ENCODE data around the gene FOLR3.

The FOLR3 gene

GRCh38 chr11:72136684-72137262, 1.2 kb downstream of the FOLR3 start:
- Histone ChIP-seq H3K4ac (ENCODE audit: low read length) (no peak overlapping the region), H2BK12ac (ENCODE audit: low read length) (no peak overlapping the region), H2AFZ (ENCODE audit: low read length) (no peak overlapping the region), H3K14ac (ENCODE audit: low read length) (no peak overlapping the region), H3K23ac (ENCODE audit: low read depth, low read length, poor library complexity) (no peak overlapping the region), H3K18ac (ENCODE audit: low read length) (no peak overlapping the region), H3K36me3 (replicated peaks in 1 of 2; ENCODE audit: control insufficient read depth in 2 of 2, insufficient read depth in 2 of 2, low read length in 2 of 2) (no peaks in the 10 kb centered on the region), H4K91ac (ENCODE audit: low read depth, low read length, poor library complexity) (no peak overlapping the region), H3K9ac (ENCODE audit: low read depth, low read length, poor library complexity) (no peak overlapping the region), H3K4me2 (ENCODE audit: insufficient read depth, low read length, poor library complexity, severe bottlenecking) (no peak overlapping the region), H3K4me1 (ENCODE audit: control insufficient read depth in 2 of 2, insufficient read depth in 1 of 2, low read depth in 1 of 2, low read length in 2 of 2) (no peaks in the 10 kb centered on the region), H3K4me3 (ENCODE audit: low read length in 2 of 2) (no peak overlapping the region), H3K27me3 (ENCODE audit: control insufficient read depth in 3 of 3, insufficient read depth in 3 of 3, low read depth in 1 of 3, low read length in 3 of 3) (peaks cover 0 to 17% (median 4%) of the 10 kb centered on the region in 3 experiments), H2BK120ac (ENCODE audit: low read depth, low read length) (no peak overlapping the region), H3K9me3 (replicated peaks in 1 of 2; ENCODE audit: control insufficient read depth in 2 of 2, insufficient read depth in 1 of 2, low read depth in 1 of 2, low read length in 2 of 2) (no peaks in the 10 kb centered on the region), H2BK15ac (ENCODE audit: low read length) (no peak overlapping the region), H2AK5ac (ENCODE audit: low read depth, low read length) (no peak overlapping the region), H3K79me1 (ENCODE audit: low read depth, low read length) (peaks cover 2% of the 10 kb centered on the region), H2BK5ac (ENCODE audit: low read length) (no peak overlapping the region), H4K8ac (ENCODE audit: low read depth, low read length) (no peak overlapping the region), H3K27ac (replicated peaks; ENCODE audit: low read length) (no peak overlapping the region)
- no peak for DNase-seq (ENCODE audit: low spot score)
- WGBS, 2 donors (ENCODE audit: extremely low coverage in 2 of 2, insufficient read length in 2 of 2, insufficient replicate concordance in 1 of 2) = no CpG with 5 or more reads among the region's 4 CpGs

- no peak overlapping the region for H3K4me2 ChIP-seq (ENCODE audit: insufficient read depth, low read length, poor library complexity, severe bottlenecking)
- no peak overlapping the region for H2BK5ac ChIP-seq (ENCODE audit: low read length)
- no peaks in the 10 kb centered on the region for H3K36me3 ChIP-seq (replicated peaks in 1 of 2; ENCODE audit: control insufficient read depth in 2 of 2, insufficient read depth in 2 of 2, low read length in 2 of 2)
- H4K91ac ChIP-seq (ENCODE audit: low read depth, low read length, poor library complexity) = no peak overlapping the region
- H3K4me3 ChIP-seq (ENCODE audit: low read length in 2 of 2) = no peak overlapping the region
- no peak overlapping the region for H2BK12ac ChIP-seq (ENCODE audit: low read length)
- no peak overlapping the region for H3K27ac ChIP-seq (replicated peaks; ENCODE audit: low read length)
- no peak overlapping the region for H4K8ac ChIP-seq (ENCODE audit: low read depth, low read length)
- no peak overlapping the region for H3K18ac ChIP-seq (ENCODE audit: low read length)
- no peak overlapping the region for H3K4ac ChIP-seq (ENCODE audit: low read length)
- H2BK15ac ChIP-seq (ENCODE audit: low read length) = no peak overlapping the region
- no peak overlapping the region for H3K23ac ChIP-seq (ENCODE audit: low read depth, low read length, poor library complexity)
- no peaks in the 10 kb centered on the region for H3K4me1 ChIP-seq (ENCODE audit: control insufficient read depth in 2 of 2, insufficient read depth in 1 of 2, low read depth in 1 of 2, low read length in 2 of 2)
- no peak overlapping the region for H2BK120ac ChIP-seq (ENCODE audit: low read depth, low read length)
- no peak overlapping the region for H3K9ac ChIP-seq (ENCODE audit: low read depth, low read length, poor library complexity)
- H2AFZ ChIP-seq (ENCODE audit: low read length) = no peak overlapping the region
- no CpG with 5 or more reads among the region's 12 CpGs for WGBS, 2 donors (ENCODE audit: extremely low coverage in 2 of 2, insufficient read length in 2 of 2, insufficient replicate concordance in 1 of 2)
- peaks cover 2% of the 10 kb centered on the region for H3K79me1 ChIP-seq (ENCODE audit: low read depth, low read length)
- no peaks in the 10 kb centered on the region for H3K9me3 ChIP-seq (replicated peaks in 1 of 2; ENCODE audit: control insufficient read depth in 2 of 2, insufficient read depth in 1 of 2, low read depth in 1 of 2, low read length in 2 of 2)
- DNase-seq (ENCODE audit: low spot score) = no peak
- no peak overlapping the region for H2AK5ac ChIP-seq (ENCODE audit: low read depth, low read length)
- H3K27me3 ChIP-seq (ENCODE audit: control insufficient read depth in 3 of 3, insufficient read depth in 3 of 3, low read depth in 1 of 3, low read length in 3 of 3) = peaks cover 0 to 7% (median 2%) of the 10 kb centered on the region in 3 experiments
- no peak overlapping the region for H3K14ac ChIP-seq (ENCODE audit: low read length)
These were observed 3.4 kb downstream of the FOLR3 start for GRCh38 chr11:72138821-72139390.

DNA sequence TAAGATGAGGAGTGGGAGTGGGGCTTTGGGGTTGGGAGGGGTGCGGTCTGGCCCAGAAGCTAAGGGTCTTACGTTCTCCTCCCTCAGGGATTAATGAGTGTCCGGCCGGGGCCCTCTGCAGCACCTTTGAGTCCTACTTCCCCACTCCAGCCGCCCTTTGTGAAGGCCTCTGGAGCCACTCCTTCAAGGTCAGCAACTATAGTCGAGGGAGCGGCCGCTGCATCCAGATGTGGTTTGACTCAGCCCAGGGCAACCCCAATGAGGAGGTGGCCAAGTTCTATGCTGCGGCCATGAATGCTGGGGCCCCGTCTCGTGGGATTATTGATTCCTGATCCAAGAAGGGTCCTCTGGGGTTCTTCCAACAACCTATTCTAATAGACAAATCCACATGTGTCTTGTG, 4.0 kb downstream of the FOLR3 start:
- WGBS, 2 donors (ENCODE audit: extremely low coverage in 2 of 2, insufficient read length in 2 of 2, insufficient replicate concordance in 1 of 2) = no CpG with 5 or more reads among the region's 11 CpGs
- no peak for DNase-seq (ENCODE audit: low spot score)

GRCh38 chr11:72140661-72141060, 5.1 kb downstream of the FOLR3 start:
- H3K4me3 ChIP-seq (ENCODE audit: low read length in 2 of 2) = no peak overlapping the region
- H3K36me3 ChIP-seq (replicated peaks in 1 of 2; ENCODE audit: control insufficient read depth in 2 of 2, insufficient read depth in 2 of 2, low read length in 2 of 2) = no peaks in the 10 kb centered on the region
- H3K4ac ChIP-seq (ENCODE audit: low read length) = no peak overlapping the region
- no CpG with 5 or more reads among the region's 2 CpGs for WGBS, 2 donors (ENCODE audit: extremely low coverage in 2 of 2, insufficient read length in 2 of 2, insufficient replicate concordance in 1 of 2)
- H3K79me1 ChIP-seq (ENCODE audit: low read depth, low read length) = no peaks in the 10 kb centered on the region
- H3K4me1 ChIP-seq (ENCODE audit: control insufficient read depth in 2 of 2, insufficient read depth in 1 of 2, low read depth in 1 of 2, low read length in 2 of 2) = no peaks in the 10 kb centered on the region
- DNase-seq (ENCODE audit: low spot score) = no peak
- H3K27ac ChIP-seq (replicated peaks; ENCODE audit: low read length) = no peak overlapping the region
- no peak overlapping the region for H4K8ac ChIP-seq (ENCODE audit: low read depth, low read length)
- H2BK5ac ChIP-seq (ENCODE audit: low read length) = no peak overlapping the region
- H2BK12ac ChIP-seq (ENCODE audit: low read length) = no peak overlapping the region
- no peak overlapping the region for H4K91ac ChIP-seq (ENCODE audit: low read depth, low read length, poor library complexity)
- no peak overlapping the region for H3K18ac ChIP-seq (ENCODE audit: low read length)
- no peak overlapping the region for H3K23ac ChIP-seq (ENCODE audit: low read depth, low read length, poor library complexity)
- peaks cover 0 to 7% (median 2%) of the 10 kb centered on the region in 3 experiments for H3K27me3 ChIP-seq (ENCODE audit: control insufficient read depth in 3 of 3, insufficient read depth in 3 of 3, low read depth in 1 of 3, low read length in 3 of 3)
- H2AFZ ChIP-seq (ENCODE audit: low read length) = no peak overlapping the region
- H3K9ac ChIP-seq (ENCODE audit: low read depth, low read length, poor library complexity) = no peak overlapping the region
- no peak overlapping the region for H2BK120ac ChIP-seq (ENCODE audit: low read depth, low read length)
- no peak overlapping the region for H3K4me2 ChIP-seq (ENCODE audit: insufficient read depth, low read length, poor library complexity, severe bottlenecking)
- no peaks in the 10 kb centered on the region for H3K9me3 ChIP-seq (replicated peaks in 1 of 2; ENCODE audit: control insufficient read depth in 2 of 2, insufficient read depth in 1 of 2, low read depth in 1 of 2, low read length in 2 of 2)
- H2AK5ac ChIP-seq (ENCODE audit: low read depth, low read length) = no peak overlapping the region
- no peak overlapping the region for H3K14ac ChIP-seq (ENCODE audit: low read length)
- H2BK15ac ChIP-seq (ENCODE audit: low read length) = no peak overlapping the region

More for the DNA sequence above, 4.0 kb downstream of the FOLR3 start:
- no peak overlapping the region for H2BK120ac ChIP-seq (ENCODE audit: low read depth, low read length)
- H2BK15ac ChIP-seq (ENCODE audit: low read length) = no peak overlapping the region
- no peak overlapping the region for H2AFZ ChIP-seq (ENCODE audit: low read length)
- H3K4ac ChIP-seq (ENCODE audit: low read length) = no peak overlapping the region
- peaks cover 2% of the 10 kb centered on the region for H3K79me1 ChIP-seq (ENCODE audit: low read depth, low read length)
- no peak overlapping the region for H3K23ac ChIP-seq (ENCODE audit: low read depth, low read length, poor library complexity)
- H3K9me3 ChIP-seq (replicated peaks in 1 of 2; ENCODE audit: control insufficient read depth in 2 of 2, insufficient read depth in 1 of 2, low read depth in 1 of 2, low read length in 2 of 2) = no peaks in the 10 kb centered on the region
- no peak overlapping the region for H3K14ac ChIP-seq (ENCODE audit: low read length)
- H2AK5ac ChIP-seq (ENCODE audit: low read depth, low read length) = no peak overlapping the region
- no peak overlapping the region for H4K91ac ChIP-seq (ENCODE audit: low read depth, low read length, poor library complexity)
- peaks cover 0 to 7% (median 2%) of the 10 kb centered on the region in 3 experiments for H3K27me3 ChIP-seq (ENCODE audit: control insufficient read depth in 3 of 3, insufficient read depth in 3 of 3, low read depth in 1 of 3, low read length in 3 of 3)
- no peak overlapping the region for H3K9ac ChIP-seq (ENCODE audit: low read depth, low read length, poor library complexity)
- H3K4me2 ChIP-seq (ENCODE audit: insufficient read depth, low read length, poor library complexity, severe bottlenecking) = no peak overlapping the region
- no peaks in the 10 kb centered on the region for H3K4me1 ChIP-seq (ENCODE audit: control insufficient read depth in 2 of 2, insufficient read depth in 1 of 2, low read depth in 1 of 2, low read length in 2 of 2)
- no peak overlapping the region for H4K8ac ChIP-seq (ENCODE audit: low read depth, low read length)
- no peak overlapping the region for H3K4me3 ChIP-seq (ENCODE audit: low read length in 2 of 2)
- H2BK5ac ChIP-seq (ENCODE audit: low read length) = no peak overlapping the region
- H2BK12ac ChIP-seq (ENCODE audit: low read length) = no peak overlapping the region
- H3K27ac ChIP-seq (replicated peaks; ENCODE audit: low read length) = no peak overlapping the region
- no peaks in the 10 kb centered on the region for H3K36me3 ChIP-seq (replicated peaks in 1 of 2; ENCODE audit: control insufficient read depth in 2 of 2, insufficient read depth in 2 of 2, low read length in 2 of 2)
- H3K18ac ChIP-seq (ENCODE audit: low read length) = no peak overlapping the region
